ENCODE measurements around the gene U2AF1.
"Not testable (repeated sequence)": the region's sequence is repeated elsewhere in the genome, so short reads cannot be mapped to it uniquely, and the experiment has no call there.

DNA sequence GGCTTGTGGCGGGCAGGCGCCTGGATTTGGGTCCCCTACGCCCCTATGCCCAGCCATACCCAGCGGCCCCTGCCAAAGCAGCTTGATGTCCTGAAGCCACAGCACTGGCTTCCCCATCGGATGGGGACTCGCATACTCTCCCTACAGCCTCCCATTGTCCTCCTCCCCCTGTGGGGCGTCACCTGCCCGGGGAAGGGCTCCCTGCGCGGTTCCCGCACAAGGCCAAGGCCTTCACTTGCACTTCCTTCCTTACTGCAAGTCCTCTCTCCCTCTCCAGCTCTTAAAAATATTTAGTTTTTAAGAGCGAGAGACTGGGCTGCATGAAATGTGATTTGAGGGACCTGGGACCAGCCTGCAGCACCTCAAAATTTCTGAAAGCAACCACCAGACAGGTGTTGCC lies 40.7 kb downstream of the U2AF1 start:
- TF ChIP-seq, protein P1, sequence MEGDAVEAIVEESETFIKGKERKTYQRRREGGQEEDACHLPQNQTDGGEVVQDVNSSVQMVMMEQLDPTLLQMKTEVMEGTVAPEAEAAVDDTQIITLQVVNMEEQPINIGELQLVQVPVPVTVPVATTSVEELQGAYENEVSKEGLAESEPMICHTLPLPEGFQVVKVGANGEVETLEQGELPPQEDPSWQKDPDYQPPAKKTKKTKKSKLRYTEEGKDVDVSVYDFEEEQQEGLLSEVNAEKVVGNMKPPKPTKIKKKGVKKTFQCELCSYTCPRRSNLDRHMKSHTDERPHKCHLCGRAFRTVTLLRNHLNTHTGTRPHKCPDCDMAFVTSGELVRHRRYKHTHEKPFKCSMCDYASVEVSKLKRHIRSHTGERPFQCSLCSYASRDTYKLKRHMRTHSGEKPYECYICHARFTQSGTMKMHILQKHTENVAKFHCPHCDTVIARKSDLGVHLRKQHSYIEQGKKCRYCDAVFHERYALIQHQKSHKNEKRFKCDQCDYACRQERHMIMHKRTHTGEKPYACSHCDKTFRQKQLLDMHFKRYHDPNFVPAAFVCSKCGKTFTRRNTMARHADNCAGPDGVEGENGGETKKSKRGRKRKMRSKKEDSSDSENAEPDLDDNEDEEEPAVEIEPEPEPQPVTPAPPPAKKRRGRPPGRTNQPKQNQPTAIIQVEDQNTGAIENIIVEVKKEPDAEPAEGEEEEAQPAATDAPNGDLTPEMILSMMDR (IDR thresholded peaks at IDR 0.05), result not testable (repeated sequence)
- TF ChIP-seq EP300 (IDR thresholded peaks at IDR 0.05), result not testable (repeated sequence)

Data from esophagus muscularis mucosa (tissue), 3 donors.